Hair follicle dermal papilla cell (primary cell): ENCODE data around the gene SPDYA. TPM values are rescaled to one million over a fixed set of nuclear protein-coding genes. Genes with fewer than 3 reads are reported as not detected.

ENCODE experiments used
- total RNA-seq: library from RNA; depleted of rRNA; stranded (reverse); fragments of >200 nt; gene quantifications from 2 replicates; pipeline ENCODE4 v1.2.3, GENCODE V29; 2012

Gene SPDYA
- total RNA-seq = 0.24 and 0.97 TPM in 2 replicates

GRCh38 chr2:28810384-28811285 lies at the start of gene SPDYA:
Gene SPDYA, plus strand, starts transcription at chr2:28810834. Its CDS starts 5,181 bp downstream, at chr2:28816015.

GRCh38 chr2:28870146-28870891 lies 59.7 kb downstream of the SPDYA start, which contains the start of gene TRMT61B:
Gene TRMT61B, minus strand, starts transcription at chr2:28870309. Its CDS starts 32 bp downstream, at chr2:28870277.

GRCh38 chr2:28894470-28895188 lies 84.0 kb downstream of the SPDYA start, which contains the start of gene WDR43:
Gene WDR43, plus strand, starts transcription at chr2:28894667. Its CDS starts 32 bp downstream, at chr2:28894699.

Other genes starting within 250 kb of the SPDYA start
- 131 and 161 TPM in 2 replicates for gene PPP1CB, start 59.0 kb upstream of the SPDYA start, total RNA-seq
- 11.7 and 13.3 TPM in 2 replicates for gene TRMT61B, start 59.5 kb downstream of the SPDYA start, total RNA-seq
- gene WDR43, start 83.8 kb downstream of the SPDYA start, total RNA-seq = 79.3 and 87.1 TPM in 2 replicates
- gene TOGARAM2, start 170.5 kb downstream of the SPDYA start, total RNA-seq = under 0.01 TPM in 1 of 2 replicates, not detected in the other